KMS-11 (cell line): ENCODE measurements around the gene MAP2K4.
"Not testable (repeated sequence)": the region's sequence is repeated elsewhere in the genome, so short reads cannot be mapped to it uniquely, and the experiment has no call there.

Experiments
- H2AFZ ChIP-seq: fragments of 200-600 bp; sonication (generic); 2 replicates; pipeline ENCODE4 v1.6.1; 2016; ENCODE audit warnings: antibody characterized with exemption, mixed run types, low read depth
- H3K27ac ChIP-seq: fragments of 200-600 bp; sonication (generic); 2 replicates; pipeline ENCODE4 v1.6.1; 2016; ENCODE audit warnings: mild to moderate bottlenecking, mixed run types
- H3K27me3 ChIP-seq: fragments of 200-600 bp; sonication (generic); 2 replicates; pipeline ENCODE4 v1.6.1; 2017; ENCODE audit warnings: mild to moderate bottlenecking, low read depth, mixed run types, moderate library complexity; ENCODE audit not compliant: insufficient read depth
- H3K36me3 ChIP-seq: fragments of 200-600 bp; sonication (generic); 2 replicates; pipeline ENCODE4 v1.6.1; 2017; ENCODE audit warnings: mild to moderate bottlenecking, mixed run types; ENCODE audit not compliant: insufficient read depth
- H3K4me1 ChIP-seq: fragments of 200-600 bp; sonication (generic); 2 replicates; pipeline ENCODE4 v1.6.1; 2016; ENCODE audit warnings: mild to moderate bottlenecking, low read depth, mixed run types; ENCODE audit not compliant: poor library complexity, severe bottlenecking
- H3K4me2 ChIP-seq: fragments of 200-600 bp; sonication (generic); 2 replicates; pipeline ENCODE4 v1.7.0; 2016; ENCODE audit warnings: mild to moderate bottlenecking, mixed run types
- H3K4me3 ChIP-seq: fragments of 200-600 bp; sonication (generic); IDR thresholded peaks from 2 replicates; pipeline ENCODE4 v1.6.1; 2017; ENCODE audit warnings: low read depth, low read length, mixed read lengths; ENCODE audit not compliant: insufficient read depth
- H3K79me2 ChIP-seq: fragments of 200-600 bp; sonication (generic); 2 replicates; pipeline ENCODE4 v1.6.1; 2016; ENCODE audit warnings: low read depth, mixed run types; ENCODE audit not compliant: insufficient read depth
- H3K9ac ChIP-seq: fragments of 200-600 bp; sonication (generic); 2 replicates; pipeline ENCODE4 v1.6.1; 2016; ENCODE audit warnings: mild to moderate bottlenecking, mixed run types
- H4K20me1 ChIP-seq: fragments of 200-600 bp; sonication (generic); 2 replicates; pipeline ENCODE4 v1.6.1; 2016; ENCODE audit warnings: mild to moderate bottlenecking, mixed run types; ENCODE audit not compliant: insufficient read depth
- CTCF ChIP-seq: fragments of 200-600 bp; sonication (generic); conservative IDR thresholded peaks from 2 replicates; pipeline ENCODE4 v1.6.1; 2017; ENCODE audit warnings: low read depth, mild to moderate bottlenecking, antibody characterized with exemption, low read length, moderate library complexity, mixed read lengths

Gene MAP2K4

GRCh38 chr17:12140685-12141084, 120.0 kb downstream of the MAP2K4 start:
- H3K79me2 ChIP-seq, result no peaks in the 10 kb centered on the region
- H2AFZ ChIP-seq, result no peak overlapping the region
- no peaks in the 10 kb centered on the region for H4K20me1 ChIP-seq
- H3K4me3 ChIP-seq, result no peak overlapping the region
- no peak overlapping the region for H3K4me2 ChIP-seq
- H3K9ac ChIP-seq, result no peak overlapping the region
- H3K27me3 ChIP-seq, result no peaks in the 10 kb centered on the region
- H3K4me1 ChIP-seq, result no peaks in the 10 kb centered on the region
- H3K27ac ChIP-seq, result no peak overlapping the region
- no peaks in the 10 kb centered on the region for H3K36me3 ChIP-seq
- TF ChIP-seq CTCF, result no peak

GRCh38 chr17:12162187-12162586, 141.5 kb downstream of the MAP2K4 start:
- H3K4me2 ChIP-seq, H2AFZ ChIP-seq, H3K36me3 ChIP-seq, H3K79me2 ChIP-seq, H4K20me1 ChIP-seq, H3K4me1 ChIP-seq, H3K27me3 ChIP-seq, H3K9ac ChIP-seq, H3K27ac ChIP-seq, H3K4me3 ChIP-seq: not testable (repeated sequence)

GRCh38 chr17:12164085-12164484, 143.4 kb downstream of the MAP2K4 start:
- Histone ChIP-seq H4K20me1 (no peaks in the 10 kb centered on the region), H3K4me2 (no peak overlapping the region), H3K27ac (no peak overlapping the region), H3K79me2 (no peaks in the 10 kb centered on the region), H3K4me1 (no peaks in the 10 kb centered on the region), H3K27me3 (no peaks in the 10 kb centered on the region), H3K9ac (no peak overlapping the region), H2AFZ (no peak overlapping the region), H3K4me3 (no peak overlapping the region), H3K36me3 (no peaks in the 10 kb centered on the region)
- TF ChIP-seq CTCF, result no peak

GRCh38 chr17:12178644-12179330, 158.1 kb downstream of the MAP2K4 start:
- no peak overlapping the region for H3K9ac ChIP-seq
- TF ChIP-seq CTCF, result no peak
- no peaks in the 10 kb centered on the region for H4K20me1 ChIP-seq

GRCh38 chr17:12180644-12181261, 160.1 kb downstream of the MAP2K4 start:
- no peak overlapping the region for H2AFZ ChIP-seq

More at GRCh38 chr17:12178644-12179330, 158.1 kb downstream of the MAP2K4 start:
- Histone ChIP-seq H3K4me2 (no peak overlapping the region), H3K27me3 (no peaks in the 10 kb centered on the region), H3K4me3 (no peak overlapping the region), H3K36me3 (no peaks in the 10 kb centered on the region), H3K79me2 (no peaks in the 10 kb centered on the region), H3K4me1 (no peaks in the 10 kb centered on the region), H3K27ac (no peak overlapping the region), H2AFZ (no peak overlapping the region)

More at GRCh38 chr17:12180644-12181261, 160.1 kb downstream of the MAP2K4 start:
- Histone ChIP-seq H3K27ac (no peak overlapping the region), H3K4me3 (no peak overlapping the region), H3K79me2 (no peaks in the 10 kb centered on the region), H3K36me3 (no peaks in the 10 kb centered on the region), H4K20me1 (no peaks in the 10 kb centered on the region), H3K9ac (no peak overlapping the region), H3K4me1 (no peaks in the 10 kb centered on the region), H3K27me3 (no peaks in the 10 kb centered on the region), H3K4me2 (no peak overlapping the region)
- peak; percentile 49 for TF ChIP-seq CTCF
